Activated CD8-positive, alpha-beta memory T cell treated with anti-CD3 and anti-CD28 coated beads, Interleukin-2, amount 50 U/mL, for 1 hour (primary cell): ENCODE data around the gene TRAP1.
"Not testable (repeated sequence)": the region's sequence is repeated elsewhere in the genome, so short reads cannot be mapped to it uniquely, and the experiment has no call there.

Experiments used
- DNase-seq: peaks from one replicate; pipeline ENCODE4 v3.0.0-alpha.2; 2020; ENCODE audit errors: extremely low read depth

TRAP1 gene

GRCh38 chr16:3611146-3611975 lies 106.0 kb downstream of the TRAP1 start, which contains the start of gene SLX4:
SLX4 (minus strand) TSS chr16:3611606; CDS start chr16:3608964, 2,642 bp downstream.
- DNase-seq: peak; percentile 54

GRCh38 chr16:3610698-3611145 lies 106.6 kb downstream of the TRAP1 start:
- DNase-seq: no peak

- no peak for DNase-seq
Measured at GRCh38 chr16:3609895-3610697, 107.2 kb downstream of the TRAP1 start.

GRCh38 chr16:3608976-3609375 lies 108.3 kb downstream of the TRAP1 start:
- not testable (repeated sequence) for DNase-seq

GRCh38 chr16:3608069-3608468 lies 109.3 kb downstream of the TRAP1 start:
- no peak for DNase-seq
